ENCODE measurements around the gene SNAP47. TPM values are rescaled to one million over a fixed set of nuclear protein-coding genes. Genes with fewer than 3 reads are reported as not detected.

The SNAP47 gene
- polyA plus RNA-seq, 2 of the 4 experiments (the other 2 are of a cell fraction), result 29.6 to 39.5 TPM

GRCh38 chr1:227754958-227755357, 19.7 kb downstream of the SNAP47 start:
- ChIA-PET CTCF (interaction anchor here (0.9 kb wide), 1 partner anchor 8 kb away, joined by 3 read pairs; no protein-coding TSS in a partner anchor), POLR2A (no interaction called here)
- Histone ChIP-seq H3K27ac (no peak overlapping the region), H3K4me2 (no peak overlapping the region), H3K9me3 (no peaks in the 10 kb centered on the region), H3K4me3 (no peak overlapping the region), H3K4me1 (peaks cover 9% of the 10 kb centered on the region)
- no peak for DNase-seq (ENCODE audit: low read depth in 1 of 2, low spot score in 1 of 2)
- no peak for FAIRE-seq
- no peak for TF ChIP-seq TP53 (CRISPR knock-in tag; IDR thresholded peaks at IDR 0.05)
- TF ChIP-seq ZNF302 (CRISPR knock-in tag; IDR thresholded peaks at IDR 0.05), result no peak
- TF ChIP-seq FOSB (CRISPR knock-in tag; IDR thresholded peaks at IDR 0.05), result no peak
- TF ChIP-seq SMC3 (IDR thresholded peaks at IDR 0.05), result no peak
- TF ChIP-seq HEYL (CRISPR knock-in tag; IDR thresholded peaks at IDR 0.05), result no peak
- TF ChIP-seq E2F6 (IDR thresholded peaks at IDR 0.05; ENCODE audit: borderline replicate concordance, low read depth), result no peak
- TF ChIP-seq JUN (IDR thresholded peaks at IDR 0.05), result no peak
- no peak for TF ChIP-seq PHF8 (IDR thresholded peaks at IDR 0.05; ENCODE audit: borderline replicate concordance, low read depth)
- TF ChIP-seq ZSCAN20 (CRISPR knock-in tag; IDR thresholded peaks at IDR 0.05), result no peak
- TF ChIP-seq HOXA7 (CRISPR knock-in tag; IDR thresholded peaks at IDR 0.05), result no peak
- TF ChIP-seq BCL3 (IDR thresholded peaks at IDR 0.05), result no peak
- TF ChIP-seq PBX3 (IDR thresholded peaks at IDR 0.05), result no peak
- no peak for TF ChIP-seq RCOR1 (IDR thresholded peaks at IDR 0.05; ENCODE audit: low read depth, low read length)
- no peak for TF ChIP-seq HOXB13 (CRISPR knock-in tag; IDR thresholded peaks at IDR 0.05; ENCODE audit: low read depth)
- TF ChIP-seq POLR2AphosphoS2 (conservative IDR thresholded peaks at IDR 0.05; ENCODE audit: low read length), result no peak
- TF ChIP-seq CHD4 (IDR thresholded peaks at IDR 0.05; ENCODE audit: borderline replicate concordance), result no peak
- no peak for TF ChIP-seq CEBPB (IDR thresholded peaks at IDR 0.05)
- no peak for TF ChIP-seq NFE2L2 (conservative IDR thresholded peaks at IDR 0.05; ENCODE audit: low read length)
- no peak for TF ChIP-seq BHLHE40 (IDR thresholded peaks at IDR 0.05; ENCODE audit: low read depth, low read length)
- over 99% methylated on average over 4 of the region's 4 CpGs for WGBS (ENCODE audit: missing lambda C conversion rate)
- no peak for ATAC-seq

- no peak for ATAC-seq
- DNase-seq (ENCODE audit: low read depth in 1 of 2, low spot score in 1 of 2), result no peak
- ChIA-PET CTCF (no interaction called here), POLR2A (no interaction called here)
- H3K4me1 ChIP-seq, result peaks cover 9% of the 10 kb centered on the region
- H3K4me2 ChIP-seq, result no peak overlapping the region
- no peaks in the 10 kb centered on the region for H3K9me3 ChIP-seq
- no peak for FAIRE-seq
- 89% methylated on average over 8 of the region's 13 CpGs for WGBS (ENCODE audit: missing lambda C conversion rate)
- no peak overlapping the region for H3K27ac ChIP-seq
- no peak overlapping the region for H3K4me3 ChIP-seq
- TF ChIP-seq MAZ (IDR thresholded peaks at IDR 0.05; ENCODE audit: borderline replicate concordance, low read depth, low read length), result no peak
- no peak for TF ChIP-seq RCOR1 (IDR thresholded peaks at IDR 0.05; ENCODE audit: low read depth, low read length)
- no peak for TF ChIP-seq ZSCAN20 (CRISPR knock-in tag; IDR thresholded peaks at IDR 0.05)
- TF ChIP-seq HEYL (CRISPR knock-in tag; IDR thresholded peaks at IDR 0.05), result no peak
- TF ChIP-seq POLR2AphosphoS2 (conservative IDR thresholded peaks at IDR 0.05; ENCODE audit: low read length), result no peak
- no peak for TF ChIP-seq JUNB (IDR thresholded peaks at IDR 0.05)
- no peak for TF ChIP-seq CHD4 (IDR thresholded peaks at IDR 0.05; ENCODE audit: borderline replicate concordance)
- no peak for TF ChIP-seq PHF8 (IDR thresholded peaks at IDR 0.05; ENCODE audit: borderline replicate concordance, low read depth)
- TF ChIP-seq TFCP2L1 (CRISPR knock-in tag; IDR thresholded peaks at IDR 0.05), result no peak
Measured at GRCh38 chr1:227756172-227756959, 21.1 kb downstream of the SNAP47 start.
